GM21526 (cell line): ENCODE results near the gene TMPRSS7.

ENCODE experiments used
- ATAC-seq: cut with Tn5 transposase; IDR thresholded peaks from one replicate; pipeline ENCODE4 v1.9.1; 2021; ENCODE audit warnings: moderate library complexity; ENCODE audit not compliant: unreplicated experiment, low FRiP score

The TMPRSS7 gene, protein sequence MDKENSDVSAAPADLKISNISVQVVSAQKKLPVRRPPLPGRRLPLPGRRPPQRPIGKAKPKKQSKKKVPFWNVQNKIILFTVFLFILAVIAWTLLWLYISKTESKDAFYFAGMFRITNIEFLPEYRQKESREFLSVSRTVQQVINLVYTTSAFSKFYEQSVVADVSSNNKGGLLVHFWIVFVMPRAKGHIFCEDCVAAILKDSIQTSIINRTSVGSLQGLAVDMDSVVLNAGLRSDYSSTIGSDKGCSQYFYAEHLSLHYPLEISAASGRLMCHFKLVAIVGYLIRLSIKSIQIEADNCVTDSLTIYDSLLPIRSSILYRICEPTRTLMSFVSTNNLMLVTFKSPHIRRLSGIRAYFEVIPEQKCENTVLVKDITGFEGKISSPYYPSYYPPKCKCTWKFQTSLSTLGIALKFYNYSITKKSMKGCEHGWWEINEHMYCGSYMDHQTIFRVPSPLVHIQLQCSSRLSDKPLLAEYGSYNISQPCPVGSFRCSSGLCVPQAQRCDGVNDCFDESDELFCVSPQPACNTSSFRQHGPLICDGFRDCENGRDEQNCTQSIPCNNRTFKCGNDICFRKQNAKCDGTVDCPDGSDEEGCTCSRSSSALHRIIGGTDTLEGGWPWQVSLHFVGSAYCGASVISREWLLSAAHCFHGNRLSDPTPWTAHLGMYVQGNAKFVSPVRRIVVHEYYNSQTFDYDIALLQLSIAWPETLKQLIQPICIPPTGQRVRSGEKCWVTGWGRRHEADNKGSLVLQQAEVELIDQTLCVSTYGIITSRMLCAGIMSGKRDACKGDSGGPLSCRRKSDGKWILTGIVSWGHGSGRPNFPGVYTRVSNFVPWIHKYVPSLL

DNA sequence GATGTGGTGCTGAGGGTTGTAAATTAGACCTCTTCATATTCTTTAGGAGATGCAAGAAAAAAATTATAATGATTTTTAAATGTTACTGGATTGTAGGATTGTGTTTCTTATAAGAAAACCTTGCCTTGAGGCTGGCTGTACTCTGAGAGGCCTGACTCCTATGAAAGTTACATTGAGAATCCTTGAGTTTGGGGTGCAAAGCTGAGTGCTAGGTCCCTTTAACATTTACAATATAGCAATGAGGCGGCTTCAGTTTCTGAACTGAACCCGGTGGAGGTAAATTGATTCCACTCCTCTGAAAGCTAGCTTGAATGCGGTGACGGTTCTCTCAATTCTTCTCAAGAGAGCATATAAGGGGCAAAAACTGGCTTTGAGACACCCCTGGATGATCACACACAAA lies at the start of gene TMPRSS7:
TMPRSS7 (plus strand) TSS at position 301 of the 400 bp plus-strand sequence. CDS start 110 bp downstream, outside the sequence.
- no peak for ATAC-seq

DNA sequence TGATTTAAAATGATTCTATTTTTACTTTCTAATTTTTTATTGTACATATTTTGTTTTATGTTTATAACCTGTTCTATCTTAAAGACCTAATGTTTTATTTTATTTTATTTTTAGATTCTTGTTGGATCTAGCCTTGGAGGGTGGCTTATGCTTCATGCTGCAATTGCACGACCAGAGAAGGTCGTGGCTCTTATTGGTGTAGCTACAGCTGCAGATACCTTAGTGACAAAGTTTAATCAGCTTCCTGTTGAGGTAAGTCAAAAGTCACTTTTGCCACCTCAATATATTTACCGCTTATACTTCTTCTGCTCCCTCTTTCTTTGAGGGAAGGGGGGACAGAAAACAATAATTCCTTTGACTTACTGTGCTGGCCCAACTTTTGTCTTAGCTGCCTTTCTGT lies 47.7 kb upstream of the TMPRSS7 start:
- no peak for ATAC-seq

DNA sequence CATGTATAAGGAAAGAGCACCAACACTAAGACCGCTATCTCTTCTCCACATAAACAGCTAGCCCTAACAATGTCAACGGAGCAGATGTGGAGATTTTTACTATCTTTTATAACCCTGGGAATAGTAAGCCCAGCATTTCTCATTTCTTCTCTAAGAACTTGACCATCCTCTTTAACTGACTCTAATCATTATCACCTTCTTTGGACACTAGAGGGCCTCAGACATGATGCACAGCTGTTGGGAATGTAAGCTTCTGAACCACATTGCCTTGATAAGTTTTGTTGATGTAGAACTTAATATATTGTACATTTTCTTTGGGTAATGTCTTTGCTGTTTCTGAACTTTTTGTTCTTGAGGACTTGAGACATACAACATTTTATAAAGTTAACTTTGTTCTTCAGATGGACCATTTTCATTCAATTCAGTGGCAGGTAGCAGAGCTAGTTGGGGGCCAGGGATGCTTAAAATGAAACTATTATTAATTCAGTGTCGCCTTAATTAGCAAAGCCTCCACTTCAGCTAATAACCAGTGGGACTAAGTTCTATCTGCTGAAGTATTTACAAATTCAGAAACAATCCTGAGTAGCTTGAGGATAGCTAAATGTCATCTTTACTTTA lies 45.4 kb upstream of the TMPRSS7 start:
- ATAC-seq = peak; percentile 91

DNA sequence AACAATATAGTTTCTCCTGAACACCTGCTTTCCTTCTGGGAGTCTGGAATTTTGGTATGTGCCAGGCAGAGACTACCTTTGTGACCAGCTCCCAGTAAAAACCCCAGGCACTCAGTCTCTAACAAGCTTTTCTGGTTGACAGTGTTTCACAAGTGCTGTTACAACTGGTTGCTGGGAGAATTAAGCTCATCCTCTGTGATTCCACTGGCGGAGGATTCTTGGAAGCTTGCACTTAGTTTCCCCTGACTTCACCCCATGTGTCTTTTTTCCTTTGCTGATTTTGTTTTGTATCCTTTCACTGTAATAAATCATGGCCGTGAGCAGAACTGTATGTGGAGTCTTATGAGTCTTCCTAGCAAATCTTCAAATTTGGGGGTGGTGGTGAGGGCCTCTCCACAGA lies 41.5 kb upstream of the TMPRSS7 start:
- no peak for ATAC-seq

GRCh38 chr3:111998636-111999483 lies 35.7 kb upstream of the TMPRSS7 start, which contains the start of gene TAGLN3:
Gene TAGLN3, plus strand, starts transcription at chr3:111998922. Its CDS starts 501 bp downstream, at chr3:111999423.
- ATAC-seq = no peak

DNA sequence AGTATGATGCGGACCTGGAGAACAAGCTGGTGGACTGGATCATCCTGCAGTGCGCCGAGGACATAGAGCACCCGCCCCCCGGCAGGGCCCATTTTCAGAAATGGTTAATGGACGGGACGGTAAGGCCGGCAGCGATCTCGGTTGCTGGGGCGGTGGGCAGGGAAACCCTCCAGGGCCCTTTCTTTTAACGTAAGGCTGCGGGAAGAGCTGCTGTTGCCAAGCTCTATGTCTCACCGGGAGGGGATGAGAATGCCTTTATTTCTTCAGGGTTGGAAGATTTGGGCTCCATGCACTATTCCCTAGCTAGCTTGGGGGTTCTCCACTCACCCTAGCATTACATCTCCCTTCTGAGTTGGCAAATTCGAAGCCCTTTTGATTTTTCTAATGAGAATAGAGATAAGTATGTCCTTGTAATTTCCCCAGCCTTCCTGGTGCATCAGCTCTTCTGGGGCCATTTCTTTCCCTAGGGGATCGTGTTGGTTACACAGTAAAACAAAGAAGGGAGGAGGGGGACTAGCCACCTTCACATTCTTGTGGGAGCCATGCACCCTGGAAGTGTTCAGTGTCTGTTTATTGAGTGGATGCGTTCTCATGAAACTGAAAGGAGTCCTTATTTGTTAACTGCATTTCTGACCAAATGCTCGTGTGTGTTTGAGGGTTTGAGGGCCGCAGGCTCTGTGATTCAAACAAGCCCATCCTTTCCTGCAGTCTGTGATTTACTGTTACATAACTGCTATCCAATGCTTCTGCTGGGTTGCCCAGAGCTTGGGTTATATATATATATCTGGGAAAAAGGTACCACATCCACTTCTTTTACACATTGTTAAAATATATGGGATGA lies 34.8 kb upstream of the TMPRSS7 start:
- no peak for ATAC-seq

- no peak for ATAC-seq
Observed at GRCh38 chr3:112000367-112000771, 34.2 kb upstream of the TMPRSS7 start.

GRCh38 chr3:112000966-112001365 lies 33.6 kb upstream of the TMPRSS7 start:
- ATAC-seq = no peak

GRCh38 chr3:112001526-112001925 lies 33.0 kb upstream of the TMPRSS7 start:
- ATAC-seq = no peak

DNA sequence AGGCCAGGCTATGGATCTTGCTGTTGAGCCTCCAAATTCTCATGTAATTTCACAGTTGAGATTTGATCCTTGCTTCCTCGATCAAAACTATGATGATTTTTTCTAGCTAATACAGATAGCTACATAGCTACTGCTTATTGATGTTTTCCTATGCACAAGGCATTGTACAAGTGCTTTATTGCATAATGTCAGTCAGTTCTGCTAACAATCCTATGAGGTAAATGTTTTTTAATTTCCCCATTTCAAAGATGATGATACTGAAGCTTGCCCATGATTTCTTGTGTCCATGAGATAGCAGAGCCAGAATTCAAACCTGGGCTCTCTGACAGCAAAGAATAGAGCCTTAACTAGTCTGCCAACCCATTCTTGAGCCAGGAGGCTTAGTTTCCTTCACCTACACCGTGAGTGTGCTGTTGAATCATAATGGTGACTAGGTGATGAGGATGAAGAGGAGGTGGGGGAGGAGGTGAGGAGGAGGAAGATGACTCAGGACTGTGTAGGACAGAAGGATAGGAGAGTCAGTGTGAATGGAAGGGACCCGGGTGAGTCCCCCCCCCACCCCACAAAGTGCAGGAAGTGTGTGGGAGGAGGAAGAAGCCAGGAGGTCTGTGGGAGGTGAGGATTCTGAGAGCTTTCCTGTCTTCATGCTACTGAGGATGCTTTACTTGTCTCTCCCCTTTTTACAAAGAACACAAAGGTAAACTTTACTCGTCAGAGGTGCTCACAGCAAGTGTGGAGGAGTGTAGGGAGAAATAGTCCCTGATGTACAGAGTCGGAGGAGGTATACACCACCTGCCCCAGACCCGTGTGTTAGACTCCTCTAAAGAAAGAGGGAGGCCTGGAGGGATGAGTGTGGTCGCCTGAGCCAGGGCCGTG lies 32.2 kb upstream of the TMPRSS7 start:
- ATAC-seq = no peak

DNA sequence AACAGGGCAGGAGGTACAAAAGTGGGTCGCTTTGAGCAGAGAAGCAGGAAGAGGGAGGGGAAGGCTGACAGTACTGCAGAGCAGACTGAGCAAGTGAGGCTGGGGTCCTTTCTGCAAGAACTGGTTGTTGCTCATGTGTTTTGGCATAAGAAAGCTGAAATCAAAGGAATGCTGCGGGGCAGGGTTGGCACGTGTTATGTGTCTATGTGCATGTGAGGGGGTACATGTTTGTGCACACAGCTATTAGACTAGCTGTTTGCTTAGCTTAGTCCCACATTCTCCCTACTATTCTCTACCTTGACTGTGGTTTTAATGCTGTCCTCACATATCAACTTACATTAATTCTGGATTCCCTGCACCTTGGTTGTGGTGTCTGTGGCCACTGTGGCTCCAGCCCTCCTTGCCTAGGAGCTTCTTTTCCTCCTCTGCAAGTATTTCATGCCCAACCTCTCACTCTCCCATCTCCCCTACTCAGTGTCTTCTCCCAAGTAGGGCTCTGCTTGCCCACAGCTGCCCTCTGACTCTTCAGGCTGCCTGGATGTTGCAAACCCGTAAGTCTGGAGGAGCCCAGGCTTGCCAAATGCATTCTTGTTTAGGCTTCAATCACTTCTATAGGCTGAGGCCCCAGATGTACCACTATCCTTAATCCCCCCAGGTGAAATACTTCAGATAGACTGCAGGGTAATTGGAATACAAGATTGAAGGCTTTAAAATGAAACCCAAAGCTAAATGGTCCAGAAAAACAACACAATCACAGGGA lies 31.0 kb upstream of the TMPRSS7 start:
- ATAC-seq = no peak

DNA sequence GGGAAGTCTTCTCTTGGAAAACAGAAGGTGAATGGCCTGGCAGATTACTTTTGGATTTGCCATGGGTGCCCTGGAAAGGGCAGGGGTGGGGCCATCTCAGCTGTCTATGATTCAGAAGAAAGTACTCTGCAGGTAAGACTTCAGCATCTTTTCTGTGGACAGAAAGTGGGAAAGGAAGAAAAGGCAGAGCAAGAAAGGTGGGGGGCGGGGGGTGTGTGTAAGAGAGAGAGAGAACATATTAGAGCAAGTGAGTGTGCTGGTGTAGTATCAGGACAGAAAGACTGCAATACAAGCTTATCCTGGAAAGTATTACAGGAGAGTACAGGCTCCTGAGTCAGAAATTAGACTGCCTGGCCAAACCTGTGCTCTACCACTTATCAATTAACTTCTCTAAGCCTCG lies 30.3 kb upstream of the TMPRSS7 start:
- no peak for ATAC-seq

GRCh38 chr3:112004669-112005068 lies 29.9 kb upstream of the TMPRSS7 start:
- no peak for ATAC-seq

GRCh38 chr3:112005091-112005672 lies 29.4 kb upstream of the TMPRSS7 start:
- no peak for ATAC-seq

DNA sequence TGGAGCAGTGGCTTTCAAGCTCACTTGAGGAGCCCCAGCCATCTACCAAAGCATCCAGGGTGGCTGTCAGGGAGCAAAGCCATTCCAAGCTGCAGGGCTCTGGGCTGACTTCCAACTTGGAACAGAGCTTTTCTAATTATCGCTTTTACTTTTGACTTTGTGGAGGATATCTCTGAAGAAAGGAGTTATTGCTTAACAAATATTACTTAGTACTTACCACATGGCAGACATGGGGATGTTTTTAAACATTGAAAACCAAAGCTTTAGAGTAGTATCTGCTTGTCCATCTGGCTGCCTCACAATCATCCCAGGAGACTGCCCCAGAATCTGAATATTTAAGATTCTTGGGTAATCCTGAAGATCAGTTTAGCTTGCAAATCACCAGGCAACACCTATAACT lies 26.9 kb upstream of the TMPRSS7 start:
- no peak for ATAC-seq

- ATAC-seq = no peak
Observed at GRCh38 chr3:112009670-112010069, 24.9 kb upstream of the TMPRSS7 start.

GRCh38 chr3:112010636-112011035 lies 23.9 kb upstream of the TMPRSS7 start:
- no peak for ATAC-seq
